ENCODE data around the gene CBX2. TPM values are rescaled to one million over a fixed set of nuclear protein-coding genes. Genes with fewer than 3 reads are reported as not detected.

CBX2 gene
- total and polyA plus RNA-seq, 2 experiments from 2014 or later = 0.11 to 0.13 TPM

GRCh38 chr17:79784353-79785016, 6.5 kb downstream of the CBX2 start:
- Histone ChIP-seq H3K4me1 (ENCODE audit: insufficient read depth) (no peaks in the 10 kb centered on the region), H3K36me3 (ENCODE audit: low read depth) (no peaks in the 10 kb centered on the region), H3K79me2 (ENCODE audit: insufficient read depth) (no peaks in the 10 kb centered on the region), H4K20me1 (ENCODE audit: insufficient read depth) (no peaks in the 10 kb centered on the region), H3K9me2 (ENCODE audit: insufficient read depth) (no peaks in the 10 kb centered on the region), H3K4me3 (no peak overlapping the region), H3K27me3 (replicated peaks; ENCODE audit: insufficient read depth) (peaks cover 29% of the 10 kb centered on the region), H2AFZ (no peak overlapping the region), H3F3A (ENCODE audit: insufficient read depth) (no peaks in the 10 kb centered on the region), H3K9ac (no peak overlapping the region), H3K4me2 (ENCODE audit: unreplicated experiment) (no peak overlapping the region), H3K27ac (no peak overlapping the region), H3K9me3 (ENCODE audit: low read depth) (no peaks in the 10 kb centered on the region)
- DNase-seq = no peak
- TF ChIP-seq EZH2phosphoT487 (IDR thresholded peaks at IDR 0.05; ENCODE audit: insufficient read depth, low read depth) (no peak), EZH2 (IDR thresholded peaks at IDR 0.05; ENCODE audit: insufficient read depth, poor library complexity, severe bottlenecking) (no peak)
- in situ Hi-C loops (cut with MboI) = loop anchor here (10.0 kb wide), 1 partner anchor 210 kb away; no protein-coding TSS in a partner anchor
- 92 to 93% methylated on average over 14 to 29 of the region's 31 CpGs for WGBS, 2 experiments (ENCODE audit: low coverage in 1 of 2, low lambda C conversion rate in 2 of 2, missing lambda C conversion rate in 2 of 2)

GRCh38 chr17:79785017-79785899, 7.3 kb downstream of the CBX2 start:
- in situ Hi-C loops (cut with MboI) = loop anchor here (10.0 kb wide), 1 partner anchor 210 kb away; no protein-coding TSS in a partner anchor

GRCh38 chr17:79785900-79786810, 8.2 kb downstream of the CBX2 start:
- Histone ChIP-seq H3K36me3 (ENCODE audit: low read depth) (no peaks in the 10 kb centered on the region), H3K4me2 (ENCODE audit: unreplicated experiment) (no peak overlapping the region), H3K4me3 (no peak overlapping the region), H3K4me1 (ENCODE audit: insufficient read depth) (no peaks in the 10 kb centered on the region), H3K79me2 (ENCODE audit: insufficient read depth) (no peaks in the 10 kb centered on the region), H3K27ac (no peak overlapping the region), H3K9ac (no peak overlapping the region), H3K27me3 (replicated peaks; ENCODE audit: insufficient read depth) (peaks cover 44% of the 10 kb centered on the region), H2AFZ (no peak overlapping the region), H3F3A (ENCODE audit: insufficient read depth) (no peaks in the 10 kb centered on the region), H4K20me1 (ENCODE audit: insufficient read depth) (no peaks in the 10 kb centered on the region), H3K9me2 (ENCODE audit: insufficient read depth) (no peaks in the 10 kb centered on the region), H3K9me3 (ENCODE audit: low read depth) (no peaks in the 10 kb centered on the region)
- TF ChIP-seq EZH2phosphoT487 (IDR thresholded peaks at IDR 0.05; ENCODE audit: insufficient read depth, low read depth) (no peak), EZH2 (IDR thresholded peaks at IDR 0.05; ENCODE audit: insufficient read depth, poor library complexity, severe bottlenecking) (no peak)
- no peak for DNase-seq
- in situ Hi-C loops (cut with MboI) = loop anchor here (10.0 kb wide), 1 partner anchor 209 kb away; no protein-coding TSS in a partner anchor
- WGBS, 2 experiments (ENCODE audit: low coverage in 1 of 2, low lambda C conversion rate in 2 of 2, missing lambda C conversion rate in 2 of 2) = 80 to 82% methylated on average over 15 of the region's 15 CpGs

More at GRCh38 chr17:79785017-79785899, 7.3 kb downstream of the CBX2 start:
- H3K36me3 ChIP-seq (ENCODE audit: low read depth) = no peaks in the 10 kb centered on the region
- H3K4me2 ChIP-seq (ENCODE audit: unreplicated experiment) = no peak overlapping the region
- DNase-seq = no peak
- H3K79me2 ChIP-seq (ENCODE audit: insufficient read depth) = no peaks in the 10 kb centered on the region
- H3F3A ChIP-seq (ENCODE audit: insufficient read depth) = no peaks in the 10 kb centered on the region
- no peak overlapping the region for H3K4me3 ChIP-seq
- no peak overlapping the region for H2AFZ ChIP-seq
- H4K20me1 ChIP-seq (ENCODE audit: insufficient read depth) = no peaks in the 10 kb centered on the region
- peaks cover 35% of the 10 kb centered on the region for H3K27me3 ChIP-seq (replicated peaks; ENCODE audit: insufficient read depth)
- TF ChIP-seq EZH2phosphoT487 (IDR thresholded peaks at IDR 0.05; ENCODE audit: insufficient read depth, low read depth) (no peak), EZH2 (IDR thresholded peaks at IDR 0.05; ENCODE audit: insufficient read depth, poor library complexity, severe bottlenecking) (no peak)
- H3K27ac ChIP-seq = no peak overlapping the region
- 86% methylated on average over 17 of the region's 17 CpGs for WGBS, 2 experiments (ENCODE audit: low coverage in 1 of 2, low lambda C conversion rate in 2 of 2, missing lambda C conversion rate in 2 of 2)
- H3K9me2 ChIP-seq (ENCODE audit: insufficient read depth) = no peaks in the 10 kb centered on the region
- no peaks in the 10 kb centered on the region for H3K4me1 ChIP-seq (ENCODE audit: insufficient read depth)
- H3K9ac ChIP-seq = no peak overlapping the region
- H3K9me3 ChIP-seq (ENCODE audit: low read depth) = no peaks in the 10 kb centered on the region

Data from GM23248 (cell line).